Measurements from ENCODE around the gene SH3TC2.

DNA sequence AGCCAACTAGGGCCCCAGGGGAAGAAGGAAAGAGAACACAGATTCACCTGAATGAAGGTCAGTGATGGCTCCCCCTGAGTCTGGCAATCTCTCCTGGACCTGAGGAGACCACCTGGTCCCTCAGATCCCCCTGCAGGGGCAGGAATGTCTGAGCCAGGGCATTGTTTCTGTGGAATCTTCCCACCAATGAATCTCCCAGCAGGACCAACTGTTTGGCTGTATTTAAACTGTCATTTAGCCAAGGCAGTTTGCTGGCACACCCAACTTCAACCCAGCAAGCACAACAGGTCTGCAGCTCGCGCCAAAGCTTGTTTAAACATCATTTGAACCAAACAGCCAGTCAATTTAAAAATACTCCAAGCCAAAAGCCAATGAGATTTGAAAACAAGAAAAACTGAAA lies 92.6 kb downstream of the SH3TC2 start:
- TF ChIP-seq, protein P1, sequence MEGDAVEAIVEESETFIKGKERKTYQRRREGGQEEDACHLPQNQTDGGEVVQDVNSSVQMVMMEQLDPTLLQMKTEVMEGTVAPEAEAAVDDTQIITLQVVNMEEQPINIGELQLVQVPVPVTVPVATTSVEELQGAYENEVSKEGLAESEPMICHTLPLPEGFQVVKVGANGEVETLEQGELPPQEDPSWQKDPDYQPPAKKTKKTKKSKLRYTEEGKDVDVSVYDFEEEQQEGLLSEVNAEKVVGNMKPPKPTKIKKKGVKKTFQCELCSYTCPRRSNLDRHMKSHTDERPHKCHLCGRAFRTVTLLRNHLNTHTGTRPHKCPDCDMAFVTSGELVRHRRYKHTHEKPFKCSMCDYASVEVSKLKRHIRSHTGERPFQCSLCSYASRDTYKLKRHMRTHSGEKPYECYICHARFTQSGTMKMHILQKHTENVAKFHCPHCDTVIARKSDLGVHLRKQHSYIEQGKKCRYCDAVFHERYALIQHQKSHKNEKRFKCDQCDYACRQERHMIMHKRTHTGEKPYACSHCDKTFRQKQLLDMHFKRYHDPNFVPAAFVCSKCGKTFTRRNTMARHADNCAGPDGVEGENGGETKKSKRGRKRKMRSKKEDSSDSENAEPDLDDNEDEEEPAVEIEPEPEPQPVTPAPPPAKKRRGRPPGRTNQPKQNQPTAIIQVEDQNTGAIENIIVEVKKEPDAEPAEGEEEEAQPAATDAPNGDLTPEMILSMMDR (IDR thresholded peaks at IDR 0.05): no peak
- no peak for TF ChIP-seq POLR2A (IDR thresholded peaks at IDR 0.05)
